K562 (cell line): Measurements from ENCODE around the gene USP48. TPM values are rescaled to one million over a fixed set of nuclear protein-coding genes. Genes with fewer than 3 reads are reported as not detected.
A peak's percentile ranks its signal among the peaks of the same experiment; 100 is the strongest.

Experiments used
- E2F6 ChIP-seq, 2 experiments: IDR thresholded peaks; 2 replicates each; pipeline ENCODE4 v1.6.1; 2011; ENCODE audit warnings: borderline replicate concordance in 1 of 2, control low read depth in 1 of 2, low read depth in 1 of 2, low read length in 1 of 2, mild to moderate bottlenecking in 1 of 2, mixed read lengths in 1 of 2, moderate library complexity in 1 of 2; ENCODE audit not compliant: insufficient read depth in 1 of 2, insufficient read length in 1 of 2, poor library complexity in 1 of 2, severe bottlenecking in 1 of 2; ENCODE audit errors: extremely low read depth in 1 of 2
- MIER1 ChIP-seq: fragments of 450-650 bp; IDR thresholded peaks from 2 replicates; pipeline ENCODE4 v1.6.1; 2016; ENCODE audit warnings: antibody characterized with exemption, mild to moderate bottlenecking, low read depth
- NFRKB ChIP-seq: fragments of 450-650 bp; IDR thresholded peaks from 2 replicates; pipeline ENCODE4 v1.6.1; 2016; ENCODE audit warnings: low read depth
- SRSF7 ChIP-seq: fragments of 200-400 bp; formaldehyde crosslinking; optimal IDR thresholded peaks from 2 replicates; pipeline ENCODE3; 2017; ENCODE audit warnings: mild to moderate bottlenecking, low read depth, low read length
- TEAD4 ChIP-seq, 2 experiments: sonication (generic) in 1 of 2; formaldehyde crosslinking in 1 of 2; IDR thresholded peaks; 2 replicates each; pipeline versions ENCODE4 v1.6.1 to v1.8.0; 2012 to 2022; ENCODE audit warnings: borderline replicate concordance in 1 of 2, inconsistent platforms in 1 of 2, low read length in 1 of 2, mild to moderate bottlenecking in 1 of 2, missing genetic modification reagents in 1 of 2
- TOE1 ChIP-seq, 2 experiments: fragments of 450-650 bp in 1 of 2; sonication (generic) in 1 of 2; formaldehyde crosslinking in 1 of 2; IDR thresholded peaks; 2 replicates each; pipeline versions ENCODE4 v1.7.1 to v1.8.0; 2016 to 2022; ENCODE audit warnings: borderline replicate concordance in 2 of 2, mild to moderate bottlenecking in 2 of 2, antibody characterized with exemption in 1 of 2, inconsistent platforms in 1 of 2, low read depth in 1 of 2, missing genetic modification reagents in 1 of 2, moderate library complexity in 1 of 2
- ZFP36 ChIP-seq: fragments of 150-350 bp; IDR thresholded peaks from 2 replicates; pipeline ENCODE4 v1.6.1; 2018; ENCODE audit warnings: low read length, low read depth; ENCODE audit not compliant: partially characterized antibody
- ZNF121 ChIP-seq: sonication (generic); formaldehyde crosslinking; conservative IDR thresholded peaks from 2 replicates; pipeline ENCODE4 v1.8.0; 2022; ENCODE audit warnings: missing genetic modification reagents
- ZNF146 ChIP-seq: IDR thresholded peaks from one replicate; pipeline ENCODE4 v1.6.1; 2018; ENCODE audit warnings: missing compliant biosample characterization; ENCODE audit not compliant: unreplicated experiment
- ZNF23 ChIP-seq: fragments of 250-450 bp; sonication (Bioruptor Pico); IDR thresholded peaks from 2 replicates; pipeline ENCODE4 v1.4.0; 2020; ENCODE audit warnings: mild to moderate bottlenecking
- ZNF239 ChIP-seq: fragments of 250-450 bp; sonication (Bioruptor Pico); IDR thresholded peaks from 2 replicates; pipeline ENCODE4 v1.4.0; 2020; ENCODE audit warnings: mild to moderate bottlenecking
- ZNF444 ChIP-seq: fragments of 250-450 bp; sonication (Bioruptor Pico); IDR thresholded peaks from 2 replicates; pipeline ENCODE4 v1.4.0; 2020; ENCODE audit warnings: mild to moderate bottlenecking, moderate library complexity
- polyA plus RNA-seq, 8 experiments: library from polyadenylated mRNA; depleted of rRNA in 4 of 8; stranded (reverse) in 5 of 8; unstranded in 3 of 8; fragments of >200 nt; fragmentation: Nextera tagmentation in 2 of 8; fragmentation: Illumina TruSeq in 1 of 8; extraction: Ambion mirVana in 2 of 8; extraction: Trizol in 1 of 8; gene quantifications; 2 replicates each; pipeline versions ENCODE4 v1.2.1 to v1.2.3, GENCODE V29; 2011 to 2014; ENCODE audit warnings: inconsistent platforms in 1 of 8, missing spikeins in 1 of 8
- total RNA-seq, 7 experiments: library from RNA; depleted of rRNA in 6 of 7; stranded (reverse); fragments of >200 nt in 6 of 7; fragmentation: Illumina TruSeq in 2 of 7; extraction: Trizol in 2 of 7; gene quantifications; 2 replicates each; pipeline versions ENCODE4 v1.2.1 to v1.2.3, GENCODE V29; 2011 to 2021; ENCODE audit warnings: low replicate concordance in 1 of 7
- TF ChIP-seq, protein P1 (sequence below): fragments of 450-650 bp; IDR thresholded peaks from one replicate; pipeline ENCODE4 v1.6.1; 2018; ENCODE audit warnings: mild to moderate bottlenecking, moderate library complexity; ENCODE audit not compliant: partially characterized antibody
- TF ChIP-seq, protein P2 (sequence below), 2 experiments: fragments of 450-650 bp; conservative IDR thresholded peaks; 2 replicates each; pipeline ENCODE4 v1.6.1; 2017; ENCODE audit warnings: mild to moderate bottlenecking in 2 of 2, moderate library complexity in 2 of 2
- TF ChIP-seq, protein P3 (sequence below): fragments of 150-350 bp; IDR thresholded peaks from 2 replicates; pipeline ENCODE4 v1.6.1; 2014; ENCODE audit warnings: low read depth, mild to moderate bottlenecking, low read length, borderline replicate concordance
- TF ChIP-seq, protein P4 (sequence below): sonication (generic); formaldehyde crosslinking; IDR thresholded peaks from 2 replicates; pipeline ENCODE4 v1.8.0; 2022; ENCODE audit warnings: missing genetic modification reagents, mild to moderate bottlenecking, moderate library complexity, borderline replicate concordance

USP48 gene
- total and polyA plus RNA-seq, 9 of the 15 experiments (the other 6 are each of a cell fraction or from before 2014, with no cell fraction given): 23.3 to 123 (median 106) TPM

DNA sequence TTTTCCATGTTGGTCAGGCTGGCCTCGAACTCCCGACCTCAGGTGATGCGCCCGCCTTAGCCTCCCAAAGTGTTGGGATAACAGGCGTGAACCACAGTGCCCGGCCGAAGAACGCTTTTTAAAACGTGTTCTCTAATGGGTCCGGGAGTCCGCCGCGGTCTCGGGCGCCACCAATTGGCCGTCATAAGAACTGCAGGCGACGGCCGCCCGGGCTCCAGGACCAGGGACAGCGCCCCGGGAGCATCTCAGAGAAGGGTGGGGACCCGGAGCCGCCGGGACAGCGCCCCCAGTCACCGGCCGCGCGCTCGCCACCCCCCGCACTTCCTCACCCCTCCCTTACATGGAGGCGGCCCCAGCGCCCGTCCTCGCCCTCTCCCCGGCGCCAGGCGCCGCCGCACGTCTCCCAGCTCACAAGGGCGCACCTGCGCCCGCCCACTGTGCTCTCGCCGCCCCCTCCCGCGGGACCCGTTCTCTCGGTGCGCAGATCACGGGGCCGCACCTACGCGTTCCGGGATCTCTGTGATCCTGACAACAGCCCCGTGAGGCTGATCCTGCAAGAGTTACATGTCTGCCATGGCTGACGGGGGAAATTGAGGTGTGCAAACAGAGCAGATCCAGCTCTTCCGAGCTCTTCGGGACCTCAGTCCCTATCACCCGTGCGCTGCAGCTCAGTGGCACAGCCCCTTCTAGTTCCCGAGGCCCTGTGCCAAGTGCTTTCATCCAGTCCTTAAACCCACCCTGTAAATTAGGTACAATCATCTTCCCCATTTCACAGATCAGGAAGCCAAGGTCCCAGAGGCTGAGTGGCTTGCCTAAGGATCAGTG is 123.6 kb downstream of the USP48 start (continued):
- TF ChIP-seq, protein P1, sequence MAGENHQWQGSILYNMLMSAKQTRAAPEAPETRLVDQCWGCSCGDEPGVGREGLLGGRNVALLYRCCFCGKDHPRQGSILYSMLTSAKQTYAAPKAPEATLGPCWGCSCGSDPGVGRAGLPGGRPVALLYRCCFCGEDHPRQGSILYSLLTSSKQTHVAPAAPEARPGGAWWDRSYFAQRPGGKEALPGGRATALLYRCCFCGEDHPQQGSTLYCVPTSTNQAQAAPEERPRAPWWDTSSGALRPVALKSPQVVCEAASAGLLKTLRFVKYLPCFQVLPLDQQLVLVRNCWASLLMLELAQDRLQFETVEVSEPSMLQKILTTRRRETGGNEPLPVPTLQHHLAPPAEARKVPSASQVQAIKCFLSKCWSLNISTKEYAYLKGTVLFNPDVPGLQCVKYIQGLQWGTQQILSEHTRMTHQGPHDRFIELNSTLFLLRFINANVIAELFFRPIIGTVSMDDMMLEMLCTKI: no peak
- peak; percentile 64; the same call in 1 of the 2 replicates for TF ChIP-seq TOE1 (IDR thresholded peaks at IDR 0.05; ENCODE audit: borderline replicate concordance)
- no peak for TF ChIP-seq TOE1 (CRISPR knock-in tag; IDR thresholded peaks at IDR 0.05; ENCODE audit: borderline replicate concordance, low read depth)
- TF ChIP-seq ZNF239 (CRISPR knock-in tag): peak; percentile 61; the same call in 1 of the 2 replicates
- no peak for TF ChIP-seq ZFP36
- peak in 1 of 2 experiments; percentile 52 for TF ChIP-seq E2F6 (IDR thresholded peaks at IDR 0.05; ENCODE audit: borderline replicate concordance in 1 of 2, extremely low read depth in 1 of 2, insufficient read depth in 1 of 2, insufficient read length in 1 of 2, low read depth in 1 of 2, low read length in 1 of 2, poor library complexity in 1 of 2, severe bottlenecking in 1 of 2)
- TF ChIP-seq ZNF444 (CRISPR knock-in tag): no peak
- TF ChIP-seq ZNF23: no peak
- TF ChIP-seq MIER1: peak; percentile 99
- TF ChIP-seq, protein P2, sequence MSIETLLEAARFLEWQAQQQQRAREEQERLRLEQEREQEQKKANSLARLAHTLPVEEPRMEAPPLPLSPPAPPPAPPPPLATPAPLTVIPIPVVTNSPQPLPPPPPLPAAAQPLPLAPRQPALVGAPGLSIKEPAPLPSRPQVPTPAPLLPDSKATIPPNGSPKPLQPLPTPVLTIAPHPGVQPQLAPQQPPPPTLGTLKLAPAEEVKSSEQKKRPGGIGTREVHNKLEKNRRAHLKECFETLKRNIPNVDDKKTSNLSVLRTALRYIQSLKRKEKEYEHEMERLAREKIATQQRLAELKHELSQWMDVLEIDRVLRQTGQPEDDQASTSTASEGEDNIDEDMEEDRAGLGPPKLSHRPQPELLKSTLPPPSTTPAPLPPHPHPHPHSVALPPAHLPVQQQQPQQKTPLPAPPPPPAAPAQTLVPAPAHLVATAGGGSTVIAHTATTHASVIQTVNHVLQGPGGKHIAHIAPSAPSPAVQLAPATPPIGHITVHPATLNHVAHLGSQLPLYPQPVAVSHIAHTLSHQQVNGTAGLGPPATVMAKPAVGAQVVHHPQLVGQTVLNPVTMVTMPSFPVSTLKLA (conservative IDR thresholded peaks at IDR 0.05): peak; percentile 84 to 95
- no peak for TF ChIP-seq NFRKB
- no peak for TF ChIP-seq SRSF7
- peak; percentile 41 for TF ChIP-seq ZNF146 (CRISPR knock-in tag)
- TF ChIP-seq TEAD4 (IDR thresholded peaks at IDR 0.05; ENCODE audit: low read length): no peak
- peak; percentile 94 for TF ChIP-seq TEAD4 (CRISPR knock-in tag; IDR thresholded peaks at IDR 0.05; ENCODE audit: borderline replicate concordance)
- TF ChIP-seq ZNF121 (CRISPR knock-in tag): 0 out of 2 replicates have a peak, but pooled peaks have one; percentile 13
- TF ChIP-seq, protein P3, sequence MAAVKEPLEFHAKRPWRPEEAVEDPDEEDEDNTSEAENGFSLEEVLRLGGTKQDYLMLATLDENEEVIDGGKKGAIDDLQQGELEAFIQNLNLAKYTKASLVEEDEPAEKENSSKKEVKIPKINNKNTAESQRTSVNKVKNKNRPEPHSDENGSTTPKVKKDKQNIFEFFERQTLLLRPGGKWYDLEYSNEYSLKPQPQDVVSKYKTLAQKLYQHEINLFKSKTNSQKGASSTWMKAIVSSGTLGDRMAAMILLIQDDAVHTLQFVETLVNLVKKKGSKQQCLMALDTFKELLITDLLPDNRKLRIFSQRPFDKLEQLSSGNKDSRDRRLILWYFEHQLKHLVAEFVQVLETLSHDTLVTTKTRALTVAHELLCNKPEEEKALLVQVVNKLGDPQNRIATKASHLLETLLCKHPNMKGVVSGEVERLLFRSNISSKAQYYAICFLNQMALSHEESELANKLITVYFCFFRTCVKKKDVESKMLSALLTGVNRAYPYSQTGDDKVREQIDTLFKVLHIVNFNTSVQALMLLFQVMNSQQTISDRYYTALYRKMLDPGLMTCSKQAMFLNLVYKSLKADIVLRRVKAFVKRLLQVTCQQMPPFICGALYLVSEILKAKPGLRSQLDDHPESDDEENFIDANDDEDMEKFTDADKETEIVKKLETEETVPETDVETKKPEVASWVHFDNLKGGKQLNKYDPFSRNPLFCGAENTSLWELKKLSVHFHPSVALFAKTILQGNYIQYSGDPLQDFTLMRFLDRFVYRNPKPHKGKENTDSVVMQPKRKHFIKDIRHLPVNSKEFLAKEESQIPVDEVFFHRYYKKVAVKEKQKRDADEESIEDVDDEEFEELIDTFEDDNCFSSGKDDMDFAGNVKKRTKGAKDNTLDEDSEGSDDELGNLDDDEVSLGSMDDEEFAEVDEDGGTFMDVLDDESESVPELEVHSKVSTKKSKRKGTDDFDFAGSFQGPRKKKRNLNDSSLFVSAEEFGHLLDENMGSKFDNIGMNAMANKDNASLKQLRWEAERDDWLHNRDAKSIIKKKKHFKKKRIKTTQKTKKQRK: no peak
- TF ChIP-seq, protein P4, sequence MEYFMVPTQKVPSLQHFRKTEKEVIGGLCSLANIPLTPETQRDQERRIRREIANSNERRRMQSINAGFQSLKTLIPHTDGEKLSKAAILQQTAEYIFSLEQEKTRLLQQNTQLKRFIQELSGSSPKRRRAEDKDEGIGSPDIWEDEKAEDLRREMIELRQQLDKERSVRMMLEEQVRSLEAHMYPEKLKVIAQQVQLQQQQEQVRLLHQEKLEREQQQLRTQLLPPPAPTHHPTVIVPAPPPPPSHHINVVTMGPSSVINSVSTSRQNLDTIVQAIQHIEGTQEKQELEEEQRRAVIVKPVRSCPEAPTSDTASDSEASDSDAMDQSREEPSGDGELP (CRISPR knock-in tag): peak; percentile 95
